ENCODE data around the gene MYO3B.
"Not testable (repeated sequence)": the region's sequence is repeated elsewhere in the genome, so short reads cannot be mapped to it uniquely, and the experiment has no call there.

Gene MYO3B

GRCh38 chr2:170263728-170264521 is 86.0 kb downstream of the MYO3B start:
- DNase-seq = not testable (repeated sequence)

- no peak for DNase-seq
These were observed 86.5 kb downstream of the MYO3B start for GRCh38 chr2:170264522-170264860.

GRCh38 chr2:170264865-170265264 is 86.9 kb downstream of the MYO3B start:
- no peak for DNase-seq

GRCh38 chr2:170265321-170265720 is 87.4 kb downstream of the MYO3B start:
- DNase-seq = no peak

- DNase-seq = no peak
These were observed 88.4 kb downstream of the MYO3B start for GRCh38 chr2:170266358-170266757.

GRCh38 chr2:170267071-170267470 is 89.1 kb downstream of the MYO3B start:
- no peak for DNase-seq

- DNase-seq = no peak
These were observed 92.4 kb downstream of the MYO3B start for GRCh38 chr2:170270278-170270864.

- DNase-seq = peak; percentile 86
These were observed 93.4 kb downstream of the MYO3B start for GRCh38 chr2:170271340-170271739.

- DNase-seq = peak; percentile 45
These were observed 98.1 kb downstream of the MYO3B start for GRCh38 chr2:170276056-170276455.

GRCh38 chr2:170276925-170277629 is 99.1 kb downstream of the MYO3B start:
- DNase-seq = peak; percentile 64

GRCh38 chr2:170277951-170278350 is 100.0 kb downstream of the MYO3B start:
- peak; percentile 91 for DNase-seq

- DNase-seq = not testable (repeated sequence)
These were observed 101.7 kb downstream of the MYO3B start for GRCh38 chr2:170279615-170280014.

GRCh38 chr2:170282851-170283250 is 104.9 kb downstream of the MYO3B start:
- DNase-seq = no peak

- DNase-seq = no peak
These were observed 106.3 kb downstream of the MYO3B start for GRCh38 chr2:170284205-170284604.

GRCh38 chr2:170288859-170289258 is 110.9 kb downstream of the MYO3B start:
- no peak for DNase-seq

- no peak for DNase-seq
These were observed 113.5 kb downstream of the MYO3B start for GRCh38 chr2:170291474-170291873.

GRCh38 chr2:170292415-170292814 is 114.5 kb downstream of the MYO3B start:
- DNase-seq = no peak

GRCh38 chr2:170297496-170297895 is 119.5 kb downstream of the MYO3B start:
- no peak for DNase-seq

- no peak for DNase-seq
These were observed 120.2 kb downstream of the MYO3B start for GRCh38 chr2:170298115-170298514.

GRCh38 chr2:170298861-170299429 is 121.0 kb downstream of the MYO3B start:
- no peak for DNase-seq

- DNase-seq = no peak
These were observed 123.0 kb downstream of the MYO3B start for GRCh38 chr2:170300993-170301392.

GRCh38 chr2:170301626-170302025 is 123.7 kb downstream of the MYO3B start:
- DNase-seq = no peak

- no peak for DNase-seq
These were observed 127.8 kb downstream of the MYO3B start for GRCh38 chr2:170305711-170306110.

Data from NCI-H1436 treated with DMSO at 0.1 percent for 48 hours (cell line).